GM21576 (cell line): ENCODE measurements around the gene TBX3.

Experiments
- ATAC-seq: cut with Tn5 transposase; IDR thresholded peaks from one replicate; pipeline ENCODE4 v1.9.1; 2021; ENCODE audit warnings: mild to moderate bottlenecking, moderate library complexity; ENCODE audit not compliant: unreplicated experiment

TBX3 gene

GRCh38 chr12:114683709-114684097, 272 bp downstream of the TBX3 start:
- ATAC-seq = no peak

- no peak for ATAC-seq
Measured at GRCh38 chr12:114682785-114683708, 928 bp downstream of the TBX3 start.

- ATAC-seq = no peak
Measured at GRCh38 chr12:114682106-114682784, 1.7 kb downstream of the TBX3 start.

GRCh38 chr12:114681116-114681871, 2.7 kb downstream of the TBX3 start:
- no peak for ATAC-seq

- no peak for ATAC-seq
Measured at GRCh38 chr12:114680604-114681069, 3.3 kb downstream of the TBX3 start.

GRCh38 chr12:114679942-114680341, 4.0 kb downstream of the TBX3 start:
- no peak for ATAC-seq

- ATAC-seq = no peak
Measured at GRCh38 chr12:114679452-114679875, 4.5 kb downstream of the TBX3 start.

- ATAC-seq = no peak
Measured at GRCh38 chr12:114678718-114679117, 5.3 kb downstream of the TBX3 start.

GRCh38 chr12:114678028-114678427, 5.9 kb downstream of the TBX3 start:
- ATAC-seq = no peak

GRCh38 chr12:114676142-114676741, 7.7 kb downstream of the TBX3 start:
- no peak for ATAC-seq

- no peak for ATAC-seq
Measured at GRCh38 chr12:114674251-114675047, 9.5 kb downstream of the TBX3 start.

GRCh38 chr12:114673901-114674250, 10.1 kb downstream of the TBX3 start:
- ATAC-seq = no peak

- no peak for ATAC-seq
Measured at GRCh38 chr12:114673169-114673833, 10.7 kb downstream of the TBX3 start.

GRCh38 chr12:114672817-114673168, 11.2 kb downstream of the TBX3 start:
- ATAC-seq = no peak

GRCh38 chr12:114671443-114672411, 12.2 kb downstream of the TBX3 start:
- no peak for ATAC-seq

GRCh38 chr12:114671066-114671442, 12.9 kb downstream of the TBX3 start:
- no peak for ATAC-seq

GRCh38 chr12:114670291-114670980, 13.5 kb downstream of the TBX3 start:
- ATAC-seq = no peak
